Activated CD4-positive, alpha-beta T cell treated with anti-CD3 and anti-CD28 coated beads, Interleukin-2, Interleukin-6, amounts not matched to agents 100 ng/mL and 50 ng/mL, durations not matched to agents 16 hours and 8 hours (primary cell): ENCODE results near the gene CORO2A.
"Not testable (repeated sequence)": the region's sequence is repeated elsewhere in the genome, so short reads cannot be mapped to it uniquely, and the experiment has no call there.

Experiments used
- DNase-seq: peaks from one replicate; pipeline ENCODE4 v3.0.0-alpha.2; 2020

Gene CORO2A

DNA sequence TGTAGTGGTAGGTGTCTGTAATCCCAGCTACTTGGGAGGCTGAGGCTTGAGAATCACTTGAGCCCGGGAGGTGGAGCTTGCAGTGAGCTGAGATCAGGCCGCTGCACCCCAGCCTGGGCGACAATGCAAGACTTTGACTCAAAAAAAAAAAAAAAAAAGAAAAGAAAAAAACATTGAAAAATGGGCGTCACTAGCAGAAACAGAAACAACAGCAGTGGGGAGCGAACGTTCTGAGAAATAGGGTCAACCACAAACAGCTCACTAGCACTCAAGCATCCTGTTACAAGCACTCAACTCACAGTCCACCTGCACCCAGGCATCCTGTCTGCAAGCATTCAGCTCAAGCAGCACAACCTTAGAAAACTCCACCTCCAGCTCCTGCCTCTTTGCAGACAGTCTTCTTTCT is 90.6 kb downstream of the CORO2A start:
- DNase-seq, result peak; percentile 93

- no peak for DNase-seq
Observed at GRCh38 chr9:98101416-98101815, 91.0 kb downstream of the CORO2A start.

GRCh38 chr9:98100456-98100855 is 92.0 kb downstream of the CORO2A start:
- no peak for DNase-seq

- DNase-seq, result peak; percentile 37
Observed at GRCh38 chr9:98099898-98100297, 92.5 kb downstream of the CORO2A start.

- DNase-seq, result no peak
Observed at GRCh38 chr9:98099346-98099745, 93.1 kb downstream of the CORO2A start.

DNA sequence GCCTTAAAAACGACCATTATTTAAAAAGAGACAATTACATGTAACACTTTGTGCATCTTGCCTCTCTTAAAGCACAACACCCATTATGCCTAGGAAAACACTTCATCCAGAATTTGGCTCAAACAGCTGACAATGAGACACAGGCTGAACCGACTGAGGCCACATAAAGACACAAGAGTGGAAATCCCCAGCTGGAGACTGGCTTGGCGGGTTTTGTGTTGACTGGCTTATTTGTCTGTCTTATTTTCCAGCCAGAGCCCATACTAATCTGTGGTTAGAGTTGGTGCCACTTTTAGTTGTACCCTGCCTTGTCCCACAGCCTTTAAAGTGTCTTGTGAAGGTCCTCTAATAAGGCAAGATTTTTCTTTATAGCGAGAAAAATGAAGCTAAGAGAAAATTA is 94.6 kb downstream of the CORO2A start:
- peak; percentile 85 for DNase-seq

DNA sequence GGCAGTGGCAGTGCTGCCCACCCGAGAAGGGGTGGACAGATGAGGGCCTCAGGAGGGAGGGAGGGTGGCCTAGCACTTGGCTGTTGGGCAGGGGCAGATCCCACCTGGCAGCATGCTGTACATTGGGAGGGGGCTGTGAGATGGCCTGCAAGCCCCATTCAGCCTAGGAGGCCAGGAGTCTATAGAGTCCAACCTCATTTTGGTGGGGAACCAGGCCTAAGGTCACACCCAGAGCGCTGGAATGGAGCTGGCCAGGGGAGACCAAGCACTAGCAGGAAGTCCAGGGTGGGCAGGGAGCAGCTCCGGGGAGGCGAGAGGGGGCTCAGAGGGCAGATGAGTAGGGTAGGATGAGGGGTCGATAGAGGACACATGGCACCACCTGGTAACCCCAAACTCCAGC is 96.3 kb downstream of the CORO2A start:
- no peak for DNase-seq

GRCh38 chr9:98095401-98095800 is 97.0 kb downstream of the CORO2A start:
- DNase-seq, result no peak

DNA sequence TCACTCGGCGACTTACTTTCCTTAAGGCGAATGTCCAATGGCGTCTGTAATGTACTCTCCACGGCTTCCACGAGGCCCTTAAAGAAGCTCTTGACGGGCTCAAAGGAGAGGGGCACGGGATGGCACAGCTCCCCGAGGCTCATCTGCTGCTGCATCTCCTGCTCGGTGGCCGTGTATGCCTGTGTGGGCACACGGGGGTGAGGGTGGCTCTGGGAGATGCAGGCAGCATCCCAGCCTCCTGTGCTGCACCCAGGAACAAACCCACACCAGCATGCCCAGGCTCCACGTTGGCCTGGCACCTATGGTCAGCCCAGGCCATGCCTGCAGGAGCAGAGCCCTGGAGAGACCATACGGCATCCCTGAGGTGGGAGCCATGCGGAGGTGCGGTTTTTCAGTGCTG is 97.6 kb downstream of the CORO2A start:
- no peak for DNase-seq

DNA sequence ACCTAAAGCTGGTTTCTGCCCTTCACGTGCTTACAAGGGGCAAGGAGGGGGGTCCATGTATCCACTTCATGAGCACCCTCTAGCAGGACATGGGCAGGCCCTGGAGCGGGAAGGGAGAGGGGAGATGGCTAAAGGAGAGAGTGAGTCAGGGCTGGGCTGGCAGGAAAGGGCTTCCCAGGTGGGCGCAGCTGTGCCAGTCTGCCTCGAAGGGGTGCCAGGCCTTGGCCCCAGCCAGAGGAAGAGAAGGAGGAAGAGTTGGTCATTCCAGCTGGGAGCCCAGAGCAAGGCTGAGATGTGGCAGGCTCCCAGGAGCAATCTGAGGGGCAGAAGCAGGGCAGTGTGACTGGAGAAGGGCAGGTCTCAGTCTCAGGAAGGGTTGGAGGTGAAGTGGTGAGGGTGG is 98.1 kb downstream of the CORO2A start:
- DNase-seq, result no peak

DNA sequence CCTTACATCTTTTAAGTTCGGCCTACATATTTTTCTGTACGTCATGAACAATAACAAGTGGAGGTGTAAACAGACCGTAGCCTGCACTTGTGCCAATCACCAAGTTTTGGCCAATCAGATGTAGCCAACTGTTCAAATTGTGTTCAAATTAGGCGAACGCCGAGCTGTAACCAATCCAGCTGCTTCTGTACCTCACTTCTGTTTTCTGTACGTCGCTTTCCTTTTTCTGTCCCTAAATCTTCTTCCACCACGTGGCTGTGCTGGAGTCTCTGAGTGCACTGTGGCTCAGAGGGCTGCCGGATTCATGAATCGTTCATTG is 99.9 kb downstream of the CORO2A start:
- DNase-seq, result no peak

DNA sequence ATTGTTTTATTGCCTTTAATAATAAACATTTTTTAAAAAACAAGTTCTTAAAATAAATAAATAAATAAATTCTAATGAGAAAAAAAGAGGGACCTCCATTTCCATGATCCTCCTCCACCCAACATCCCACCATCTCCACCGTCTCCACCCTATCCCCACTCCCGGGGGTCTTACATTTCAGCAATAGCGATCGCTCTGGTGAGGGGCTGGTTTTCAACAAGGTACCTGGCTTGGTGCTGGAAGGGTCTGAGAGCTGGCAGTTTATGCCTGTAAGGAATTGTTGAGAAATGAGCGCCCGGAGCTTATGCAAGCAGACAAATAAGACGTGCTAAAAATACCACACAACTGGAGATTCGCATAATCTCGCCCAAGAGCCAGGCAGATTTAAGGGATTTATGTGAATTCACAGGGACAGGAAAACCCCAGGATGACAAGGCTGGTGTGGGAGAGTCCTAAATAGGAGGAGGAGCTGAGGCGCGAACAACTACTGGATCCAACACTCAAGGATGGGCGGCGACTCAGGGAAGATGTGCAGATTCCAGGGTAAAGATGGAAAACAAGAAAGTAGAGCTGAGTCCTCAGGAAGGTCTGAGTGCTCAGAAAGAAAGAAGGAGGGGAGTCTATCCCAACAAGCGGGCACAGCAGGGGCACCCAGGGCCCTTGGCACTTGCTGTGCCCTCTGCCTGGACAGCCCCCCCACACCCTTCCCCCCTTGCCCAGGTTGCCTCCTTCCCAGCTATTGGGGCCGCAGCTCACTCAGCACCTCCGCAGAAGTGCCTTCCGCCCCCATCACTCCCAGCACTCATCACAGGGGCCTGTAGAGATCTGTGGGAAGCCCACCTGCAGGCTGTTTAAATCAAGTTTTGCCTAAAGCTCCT is 100.5 kb downstream of the CORO2A start:
- DNase-seq, result no peak

- DNase-seq, result not testable (repeated sequence)
Observed at GRCh38 chr9:98090674-98091073, 101.8 kb downstream of the CORO2A start.

DNA sequence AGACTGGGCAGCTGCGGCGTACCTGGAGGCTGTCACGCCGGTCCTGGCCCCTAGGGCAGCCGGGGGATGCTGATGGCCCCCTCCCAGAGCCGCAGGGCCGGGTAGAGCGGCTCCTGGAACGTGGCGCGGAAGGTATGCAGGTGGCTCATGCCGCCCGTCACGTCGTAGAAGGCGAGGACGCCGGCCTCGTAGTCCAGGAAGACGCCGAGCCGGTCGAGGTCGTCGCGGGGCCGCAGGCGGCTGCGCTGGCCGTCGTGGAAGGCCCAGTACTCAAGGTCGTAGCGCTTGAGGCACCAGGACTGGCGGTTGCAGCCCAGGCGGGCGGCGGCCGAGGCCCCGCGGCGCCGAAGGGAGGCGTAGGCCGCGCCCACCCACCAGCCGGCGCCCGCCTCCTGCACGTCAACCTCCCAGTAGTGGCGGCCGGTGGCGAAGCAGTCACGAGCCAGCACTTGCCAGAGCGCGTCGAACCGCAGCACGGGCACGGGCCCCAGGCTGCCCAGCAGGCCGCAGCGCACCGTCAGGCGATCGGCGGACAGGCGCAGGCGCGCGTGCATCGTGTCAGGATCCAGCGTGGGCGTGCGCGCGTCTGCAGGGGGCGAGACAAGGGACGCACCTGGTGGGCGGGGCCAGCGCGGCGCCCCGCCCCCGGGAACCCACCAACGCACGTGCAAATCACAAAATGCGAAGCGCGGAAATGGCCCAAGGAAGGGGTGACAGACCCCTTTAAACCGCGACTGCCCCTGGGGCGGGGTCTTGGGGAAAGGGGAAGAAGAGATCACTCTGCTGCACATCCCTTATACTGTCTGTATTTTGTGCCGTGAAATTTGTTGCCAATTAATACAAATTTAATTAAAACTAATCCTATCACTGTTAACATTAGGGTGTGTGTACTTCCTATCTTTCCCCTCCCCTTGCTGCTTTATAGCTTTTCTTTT is 104.8 kb downstream of the CORO2A start:
- DNase-seq, result no peak

DNA sequence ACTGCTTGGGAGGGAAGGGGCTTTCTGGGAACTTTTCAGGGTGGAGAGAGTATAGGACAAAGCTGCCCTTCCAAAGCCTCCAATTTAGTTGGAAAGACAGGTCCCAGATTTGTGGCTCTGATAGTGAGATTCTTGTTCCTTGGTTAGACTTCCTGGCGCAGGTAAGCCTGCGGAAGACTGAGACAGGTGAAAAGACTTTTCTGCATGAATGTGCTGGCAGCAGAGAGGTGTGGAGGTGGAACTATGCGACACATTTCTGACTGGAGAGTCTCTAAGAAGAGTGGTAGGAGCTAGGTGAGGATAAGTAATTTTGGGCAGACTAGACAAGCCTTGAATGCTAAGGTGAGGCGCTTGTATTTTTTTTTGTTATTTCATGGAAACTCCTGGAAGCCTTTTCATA is 106.0 kb downstream of the CORO2A start:
- no peak for DNase-seq

DNA sequence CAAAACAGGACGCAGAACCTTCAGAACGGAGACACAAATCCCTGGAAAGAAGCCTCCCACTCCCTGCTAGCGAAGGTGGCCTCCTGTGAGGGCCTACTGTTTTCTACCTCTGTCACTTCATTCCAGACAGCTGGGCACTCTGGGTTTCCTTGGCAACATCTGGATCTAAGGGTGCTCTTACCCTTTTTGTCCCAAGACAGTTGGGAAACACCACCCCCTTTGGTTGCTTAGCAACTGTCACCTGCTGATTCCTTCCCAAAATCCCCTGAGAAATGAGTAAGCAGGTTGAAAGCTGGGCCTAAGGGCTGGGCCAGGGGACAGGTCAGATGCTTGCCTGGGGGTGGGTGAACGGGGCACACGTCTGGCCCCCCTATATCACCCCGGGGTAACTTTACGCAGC is 106.5 kb downstream of the CORO2A start:
- DNase-seq, result no peak

DNA sequence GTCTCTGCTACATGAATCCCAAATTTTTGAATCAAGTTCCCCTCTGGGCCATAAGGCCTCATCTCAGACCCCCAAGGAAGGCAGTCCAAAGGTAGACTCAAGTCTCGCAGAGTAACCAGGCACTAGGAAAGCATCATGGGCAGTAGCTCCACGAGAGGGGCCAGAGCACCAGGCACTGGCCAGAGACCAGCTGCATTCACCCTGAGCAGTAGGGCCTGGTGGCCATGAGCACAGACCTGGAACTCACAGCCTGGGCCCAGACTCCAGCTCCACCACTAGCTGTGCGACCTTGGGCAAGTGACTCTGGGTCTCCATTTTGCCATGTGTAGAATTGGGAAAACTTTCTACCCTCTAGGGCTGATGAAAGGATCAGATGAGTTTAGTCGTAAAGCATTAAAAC is 107.4 kb downstream of the CORO2A start:
- no peak for DNase-seq

DNA sequence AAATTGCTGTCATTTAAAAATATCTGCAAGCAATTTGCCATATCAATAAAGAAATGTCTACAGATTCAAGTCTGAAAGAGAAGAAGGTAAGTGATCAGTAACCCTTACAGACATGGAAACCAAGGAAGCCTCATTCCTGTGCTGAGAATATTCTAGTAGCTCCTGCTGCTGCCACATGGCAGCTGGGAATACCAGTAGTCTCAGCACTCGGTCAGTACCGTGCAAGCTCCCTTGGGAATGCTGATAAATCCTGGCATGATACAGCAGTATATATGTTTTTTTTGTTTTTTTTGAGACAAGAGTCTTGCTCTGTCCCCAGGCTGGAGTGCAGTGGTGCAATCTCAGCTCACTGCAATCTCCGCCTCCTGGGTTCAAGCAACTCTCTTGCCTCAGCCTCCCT is 108.0 kb downstream of the CORO2A start:
- DNase-seq, result no peak

- DNase-seq, result no peak
Observed at GRCh38 chr9:98083566-98084183, 108.8 kb downstream of the CORO2A start.

DNA sequence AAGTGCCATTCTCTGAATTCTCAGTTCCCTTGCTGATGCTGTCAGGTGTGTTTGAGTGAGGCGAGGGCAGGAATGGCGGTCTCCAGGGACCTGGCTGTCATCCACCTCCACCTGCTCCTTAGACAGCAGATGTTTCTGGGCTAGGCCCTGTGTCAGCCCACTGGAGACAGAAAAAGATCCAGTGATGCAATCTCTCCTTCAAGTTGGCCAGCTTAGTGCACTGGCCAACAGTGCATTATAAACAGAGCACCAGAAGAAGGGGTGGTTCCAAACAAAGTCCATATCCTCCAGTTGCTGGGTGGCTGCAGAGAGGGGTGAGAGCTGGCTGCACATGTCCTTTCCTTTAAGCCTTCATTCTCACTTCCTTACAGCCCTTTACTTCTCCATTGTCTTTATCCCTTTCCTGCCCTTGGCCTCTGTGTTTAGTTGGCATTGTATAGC is 109.4 kb downstream of the CORO2A start:
- no peak for DNase-seq

DNA sequence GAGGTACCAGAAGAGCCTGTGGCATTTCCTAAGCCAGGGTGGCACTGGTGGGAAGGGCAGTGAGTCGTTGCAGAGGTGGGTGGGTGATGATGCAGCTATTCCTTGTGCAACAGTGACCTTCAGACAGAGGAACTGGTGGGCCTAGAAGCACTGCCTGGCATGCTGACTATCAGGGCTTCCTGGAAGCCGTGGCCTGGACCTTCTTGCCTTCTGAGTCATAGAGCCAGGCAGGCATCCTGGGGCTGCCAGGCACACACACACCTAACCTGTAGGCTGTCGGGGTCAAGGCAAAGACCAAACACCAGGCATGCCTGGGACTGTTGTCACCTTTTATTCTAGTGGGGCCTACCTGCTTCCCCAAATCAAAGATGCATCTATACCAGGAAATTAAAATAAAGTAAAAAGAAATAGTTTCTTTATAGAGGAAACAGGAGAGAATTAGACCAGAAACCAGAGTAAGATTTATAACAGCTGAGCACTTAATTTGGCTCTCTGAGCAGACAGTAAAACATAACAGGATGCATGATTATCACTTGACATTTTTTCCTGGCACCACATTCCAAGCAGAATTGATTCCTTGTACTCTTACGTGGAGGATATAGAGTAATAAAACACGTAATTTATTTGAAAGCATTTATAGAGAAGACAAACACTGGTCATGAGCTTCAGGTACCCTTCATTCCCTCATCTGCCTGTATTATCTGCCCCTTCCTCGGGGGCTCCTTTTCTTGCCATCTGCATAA is 110.8 kb downstream of the CORO2A start:
- DNase-seq, result peak; percentile 65

GRCh38 chr9:98080780-98081179 is 111.7 kb downstream of the CORO2A start:
- DNase-seq, result no peak

DNA sequence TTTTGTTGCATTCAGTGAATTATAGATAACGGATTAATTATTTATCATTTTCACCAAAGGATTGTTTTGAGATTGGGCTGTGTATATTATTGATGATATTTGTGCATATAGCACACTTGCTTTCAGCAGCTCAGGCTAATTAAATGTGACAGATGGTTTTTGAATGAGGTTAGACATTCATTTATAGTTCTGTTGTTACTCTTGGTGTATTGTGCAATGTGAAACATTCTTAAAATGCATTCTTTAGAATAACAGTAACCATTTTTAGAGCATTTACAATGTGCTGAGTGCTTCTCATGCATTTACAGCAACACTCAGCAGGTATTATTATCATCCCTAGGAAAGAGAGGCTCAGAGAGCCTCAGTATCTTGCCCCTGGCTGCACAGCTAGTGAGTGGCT is 112.1 kb downstream of the CORO2A start:
- DNase-seq, result no peak
